Measurements from ENCODE around the gene ANKFY1.

- no peak for TF ChIP-seq EZH2 (IDR thresholded peaks at IDR 0.05; ENCODE audit: borderline replicate concordance, low read depth, low read length, severe bottlenecking)
- TF ChIP-seq CTCF (IDR thresholded peaks at IDR 0.05; ENCODE audit: borderline replicate concordance, extremely low read depth, low read length, poor library complexity, severe bottlenecking): no peak
Observed at GRCh38 chr17:4206962-4207361, 56.8 kb downstream of the ANKFY1 start.
